Suprapubic skin (tissue), 4 donors: Measurements from ENCODE around the gene KIAA2012.

Source experiments
- CTCF ChIP-seq, 2 donors: fragments of 200-600 bp in 1 of 2; fragments of 450-650 bp in 1 of 2; sonication (generic) in 1 of 2; IDR thresholded peaks; one replicate each; pipeline ENCODE4 v1.5.1; 2016 to 2019; ENCODE audit warnings: antibody characterized with exemption in 2 of 2, mild to moderate bottlenecking in 1 of 2, moderate library complexity in 1 of 2
- EP300 ChIP-seq: sonication (generic); formaldehyde crosslinking; IDR thresholded peaks from one replicate; pipeline ENCODE4 v1.6.1; 2017; ENCODE audit warnings: antibody characterized with exemption
- POLR2AphosphoS5 ChIP-seq, 3 donors: sonication (generic); formaldehyde crosslinking; IDR thresholded peaks; one replicate each; pipeline ENCODE4 v1.6.1; 2017; ENCODE audit warnings: antibody characterized with exemption in 3 of 3

GRCh38 chr2:202064881-202065230, 8.2 kb upstream of the KIAA2012 start:
- TF ChIP-seq CTCF (IDR thresholded peaks at IDR 0.05) (no peak), POLR2AphosphoS5 (IDR thresholded peaks at IDR 0.05) (no peak), EP300 (no peak)
